ENCODE data around the gene ALDH4A1. TPM values are rescaled to one million over a fixed set of nuclear protein-coding genes. Genes with fewer than 3 reads are reported as not detected.

Gene ALDH4A1
- total RNA-seq, 2 experiments from 2014 or later: 3.3 to 3.7 TPM

GRCh38 chr1:18926315-18927081, 24.1 kb upstream of the ALDH4A1 start:
- Mint-ChIP-seq H3K4me1 (peaks cover 70% of the 10 kb centered on the region), H3K4me3 (peak overlapping the region; percentile 76), H3K36me3 (ENCODE audit: low read depth) (peaks cover 5% of the 10 kb centered on the region), H3K27me3 (no peaks in the 10 kb centered on the region), H3K27ac (peak overlapping the region; percentile 99), H3K9me3 (no peaks in the 10 kb centered on the region)
- ChIA-PET CTCF (interaction anchor here (1.4 to 8.4 kb wide), 10 partner anchors 13 to 325 kb away, joined by 3 to 89 read pairs (median 9); partner anchors contain the start of genes ALDH4A1, EMC1, IFFO2 and MRTO4), POLR2A (interaction anchor here (0.9 to 11.5 kb wide), 22 partner anchors 8 to 560 kb away, joined by 3 to 414 read pairs (median 6); partner anchors contain the start of genes ALDH4A1, CAPZB and IFFO2)
- peak; percentile 91 for DNase-seq

DNA sequence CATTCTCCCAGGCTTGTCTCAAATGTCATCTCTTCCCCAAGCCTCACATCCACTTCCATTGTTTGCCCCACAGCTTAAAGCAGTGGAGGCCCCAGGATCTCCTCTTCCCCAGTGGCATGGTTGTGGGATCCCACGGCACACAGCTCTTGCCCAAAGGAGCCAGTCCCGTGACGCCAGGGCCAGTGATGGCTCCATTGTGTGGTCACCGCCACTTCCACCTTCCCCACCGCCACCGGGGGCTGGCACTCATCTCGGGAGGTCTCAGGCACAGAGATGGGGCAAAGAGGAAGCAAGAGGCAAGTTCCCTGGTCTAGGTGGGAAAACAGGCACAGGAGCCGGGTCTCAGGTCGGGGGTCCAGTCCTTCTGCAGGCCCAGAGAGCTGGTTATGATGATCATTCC, 22.9 kb upstream of the ALDH4A1 start:
- no peak overlapping the region for H3K4me3 Mint-ChIP-seq

GRCh38 chr1:18924221-18924691, 21.9 kb upstream of the ALDH4A1 start:
- CTCF ChIA-PET: interaction anchor here (1.2 to 8.4 kb wide), 5 partner anchors 11 to 40 kb away, joined by 5 to 89 read pairs (median 6); no protein-coding TSS in a partner anchor
- Mint-ChIP-seq H3K27ac (peak overlapping the region; percentile 31), H3K4me1 (peaks cover 63% of the 10 kb centered on the region), H3K4me3 (no peak overlapping the region), H3K9me3 (no peaks in the 10 kb centered on the region), H3K27me3 (no peaks in the 10 kb centered on the region), H3K36me3 (ENCODE audit: low read depth) (peaks cover 5% of the 10 kb centered on the region)
- POLR2A ChIA-PET: interaction anchor here (0.8 to 11.5 kb wide), 5 partner anchors 11 to 200 kb away, joined by 3 to 414 read pairs (median 6); partner anchors contain the start of genes ALDH4A1 and IFFO2
- peak; percentile 28 for DNase-seq

More for the DNA sequence above, 22.9 kb upstream of the ALDH4A1 start:
- Mint-ChIP-seq H3K4me1 (peaks cover 69% of the 10 kb centered on the region), H3K27ac (peak overlapping the region; percentile 68), H3K36me3 (ENCODE audit: low read depth) (peaks cover 5% of the 10 kb centered on the region), H3K27me3 (no peaks in the 10 kb centered on the region), H3K9me3 (no peaks in the 10 kb centered on the region)
- ChIA-PET POLR2A (interaction anchor here (2.0 to 11.5 kb wide), 3 partner anchors 12 to 45 kb away, joined by 6 to 414 read pairs (median 21); partner anchors contain the start of gene IFFO2), CTCF (interaction anchor here (1.7 to 8.4 kb wide), 4 partner anchors 12 to 26 kb away, joined by 6 to 89 read pairs (median 25); partner anchors contain the start of gene ALDH4A1)
- DNase-seq: no peak

DNA sequence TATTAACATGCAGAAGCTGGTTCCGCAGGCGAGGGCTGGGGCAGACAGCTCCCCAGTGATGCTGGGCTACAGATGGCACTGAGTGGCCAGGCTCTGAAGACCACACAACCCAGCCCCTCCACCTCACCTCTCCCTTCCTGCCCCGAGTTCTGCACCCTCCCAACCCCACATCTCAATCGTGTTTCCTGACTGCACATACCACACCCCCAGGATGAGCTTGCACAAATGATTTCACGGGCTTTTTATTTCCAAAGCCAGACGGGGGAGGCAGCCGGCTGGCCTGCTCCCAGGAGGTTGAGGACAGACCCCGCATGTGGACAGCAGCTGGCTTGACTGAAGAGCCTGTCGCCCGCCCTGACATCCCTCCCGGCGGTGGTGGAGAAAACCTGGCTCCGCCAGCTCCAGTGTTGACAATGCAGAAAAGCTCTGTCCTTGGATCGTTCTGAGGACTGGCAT, 21.4 kb upstream of the ALDH4A1 start:
- peak; percentile 20 for DNase-seq
- no peaks in the 10 kb centered on the region for H3K9me3 Mint-ChIP-seq
- H3K27me3 Mint-ChIP-seq: no peaks in the 10 kb centered on the region

GRCh38 chr1:18922848-18923755, 20.7 kb upstream of the ALDH4A1 start:
- Mint-ChIP-seq H3K27ac (peak overlapping the region; percentile 12), H3K27me3 (no peaks in the 10 kb centered on the region), H3K9me3 (no peaks in the 10 kb centered on the region), H3K4me3 (no peak overlapping the region), H3K36me3 (ENCODE audit: low read depth) (peaks cover 5% of the 10 kb centered on the region), H3K4me1 (peaks cover 53% of the 10 kb centered on the region)
- DNase-seq: no peak
- ChIA-PET POLR2A (interaction anchor here (0.7 to 11.5 kb wide), 6 partner anchors 10 to 166 kb away, joined by 3 to 414 read pairs (median 5); partner anchors contain the start of genes ALDH4A1 and IFFO2), CTCF (interaction anchor here (1.2 to 8.4 kb wide), 6 partner anchors 10 to 190 kb away, joined by 5 to 89 read pairs (median 6); no protein-coding TSS in a partner anchor)

More for the DNA sequence above, 21.4 kb upstream of the ALDH4A1 start:
- H3K36me3 Mint-ChIP-seq (ENCODE audit: low read depth): peaks cover 5% of the 10 kb centered on the region
- ChIA-PET POLR2A (interaction anchor here (1.0 to 11.5 kb wide), 4 partner anchors 11 to 151 kb away, joined by 3 to 414 read pairs (median 6); partner anchors contain the start of genes ALDH4A1 and IFFO2), CTCF (interaction anchor here (1.2 to 8.4 kb wide), 5 partner anchors 10 to 40 kb away, joined by 5 to 89 read pairs (median 6); no protein-coding TSS in a partner anchor)
- H3K4me3 Mint-ChIP-seq: no peak overlapping the region
- peak overlapping the region; percentile 12 for H3K27ac Mint-ChIP-seq
- peaks cover 59% of the 10 kb centered on the region for H3K4me1 Mint-ChIP-seq

- no peak for DNase-seq
- no peaks in the 10 kb centered on the region for H3K9me3 Mint-ChIP-seq
- ChIA-PET CTCF (interaction anchor here (1.7 to 8.4 kb wide), 4 partner anchors 9 to 191 kb away, joined by 6 to 89 read pairs (median 8); no protein-coding TSS in a partner anchor), POLR2A (interaction anchor here (0.7 to 11.5 kb wide), 3 partner anchors 9 to 167 kb away, joined by 3 to 414 read pairs (median 4); partner anchors contain the start of gene IFFO2)
- peaks cover 5% of the 10 kb centered on the region for H3K36me3 Mint-ChIP-seq (ENCODE audit: low read depth)
- peaks cover 45% of the 10 kb centered on the region for H3K4me1 Mint-ChIP-seq
- H3K4me3 Mint-ChIP-seq: no peak overlapping the region
- no peaks in the 10 kb centered on the region for H3K27me3 Mint-ChIP-seq
- H3K27ac Mint-ChIP-seq: no peak overlapping the region
Measured at GRCh38 chr1:18922319-18922726, 20.0 kb upstream of the ALDH4A1 start.

- Mint-ChIP-seq H3K27me3 (no peaks in the 10 kb centered on the region), H3K4me3 (no peak overlapping the region), H3K27ac (no peak overlapping the region), H3K9me3 (no peaks in the 10 kb centered on the region), H3K36me3 (ENCODE audit: low read depth) (peaks cover 5% of the 10 kb centered on the region), H3K4me1 (peaks cover 39% of the 10 kb centered on the region)
- POLR2A ChIA-PET: interaction anchor here (1.5 to 11.5 kb wide), 2 partner anchors 8 to 32 kb away, joined by 4 to 414 read pairs; partner anchors contain the start of gene IFFO2
- CTCF ChIA-PET: interaction anchor here (0.8 to 8.4 kb wide), 5 partner anchors 8 to 192 kb away, joined by 3 to 89 read pairs (median 7); no protein-coding TSS in a partner anchor
- no peak for DNase-seq
Measured at GRCh38 chr1:18921516-18922251, 19.3 kb upstream of the ALDH4A1 start.

- H3K27ac Mint-ChIP-seq: no peak overlapping the region
- no peak for DNase-seq
- no peaks in the 10 kb centered on the region for H3K9me3 Mint-ChIP-seq
- peaks cover 31% of the 10 kb centered on the region for H3K4me1 Mint-ChIP-seq
- H3K4me3 Mint-ChIP-seq: no peak overlapping the region
- H3K36me3 Mint-ChIP-seq (ENCODE audit: low read depth): peaks cover 5% of the 10 kb centered on the region
- POLR2A ChIA-PET: interaction anchor here (11.5 kb wide), 1 partner anchor 33 kb away, joined by 414 read pairs; the partner anchor contains the start of gene IFFO2
- CTCF ChIA-PET: interaction anchor here (0.8 to 8.4 kb wide), 5 partner anchors 7 to 192 kb away, joined by 3 to 89 read pairs (median 7); no protein-coding TSS in a partner anchor
- no peaks in the 10 kb centered on the region for H3K27me3 Mint-ChIP-seq
Measured at GRCh38 chr1:18920931-18921330, 18.6 kb upstream of the ALDH4A1 start.

DNA sequence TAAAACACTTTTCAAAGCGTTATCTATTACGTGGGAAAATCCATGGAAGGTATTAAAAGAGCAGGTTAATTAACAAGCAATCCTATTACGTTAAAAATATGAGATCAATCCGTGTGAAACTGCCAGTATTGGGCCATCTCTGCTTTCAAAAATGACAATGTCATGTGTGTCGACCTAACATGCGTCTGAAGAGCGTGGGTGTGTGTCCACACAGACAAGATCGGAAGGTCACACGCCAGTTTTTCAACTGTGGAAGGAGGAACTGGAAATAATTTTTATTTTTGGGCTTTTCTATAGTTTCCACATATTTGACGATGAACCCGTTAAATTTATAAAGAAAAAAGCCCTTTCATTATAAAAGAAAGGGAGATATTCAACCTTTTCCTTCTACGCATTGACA, 17.6 kb upstream of the ALDH4A1 start:
- DNase-seq: no peak
- ChIA-PET POLR2A (interaction anchor here (11.5 kb wide), 1 partner anchor 34 kb away, joined by 414 read pairs; the partner anchor contains the start of gene IFFO2), CTCF (interaction anchor here (2.8 kb wide), 1 partner anchor 53 kb away, joined by 9 read pairs; no protein-coding TSS in a partner anchor)
- Mint-ChIP-seq H3K27ac (no peak overlapping the region), H3K27me3 (no peaks in the 10 kb centered on the region), H3K9me3 (no peaks in the 10 kb centered on the region), H3K4me3 (no peak overlapping the region), H3K36me3 (ENCODE audit: low read depth) (no peaks in the 10 kb centered on the region), H3K4me1 (peaks cover 24% of the 10 kb centered on the region)

GRCh38 chr1:18919197-18919905, 17.0 kb upstream of the ALDH4A1 start:
- H3K36me3 Mint-ChIP-seq (ENCODE audit: low read depth): no peaks in the 10 kb centered on the region
- no peaks in the 10 kb centered on the region for H3K27me3 Mint-ChIP-seq
- no peak for DNase-seq
- H3K4me3 Mint-ChIP-seq: no peak overlapping the region
- H3K9me3 Mint-ChIP-seq: no peaks in the 10 kb centered on the region
- peaks cover 18% of the 10 kb centered on the region for H3K4me1 Mint-ChIP-seq
- ChIA-PET POLR2A (interaction anchor here (0.9 kb wide), 1 partner anchor 8 kb away, joined by 5 read pairs; no protein-coding TSS in a partner anchor), CTCF (no interaction called here)
- no peak overlapping the region for H3K27ac Mint-ChIP-seq

DNA sequence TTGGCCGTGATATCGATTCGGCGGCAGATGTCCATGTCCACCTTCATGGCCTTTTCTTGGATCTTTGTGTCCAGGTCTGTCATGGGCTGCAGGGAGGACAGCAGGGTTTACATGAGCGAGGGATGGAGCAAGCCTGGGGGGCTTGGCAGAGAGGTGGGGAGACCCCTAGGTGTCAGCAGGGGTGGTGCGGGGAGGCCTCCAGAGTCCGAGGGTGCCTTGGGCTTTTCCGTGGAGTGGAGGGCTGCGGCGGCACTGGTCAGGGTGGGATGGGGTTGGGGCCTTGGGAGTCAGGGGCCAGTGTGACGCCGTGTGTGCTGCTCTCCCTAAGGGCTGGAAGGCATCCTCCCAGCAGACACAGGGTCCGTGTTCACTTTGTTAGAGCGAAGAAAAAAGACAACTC, 16.1 kb upstream of the ALDH4A1 start:
- Mint-ChIP-seq H3K4me3 (no peak overlapping the region), H3K36me3 (ENCODE audit: low read depth) (no peaks in the 10 kb centered on the region), H3K4me1 (peaks cover 8% of the 10 kb centered on the region), H3K9me3 (no peaks in the 10 kb centered on the region), H3K27ac (no peak overlapping the region), H3K27me3 (no peaks in the 10 kb centered on the region)
- ChIA-PET CTCF (no interaction called here), POLR2A (interaction anchor here (0.9 kb wide), 1 partner anchor 9 kb away, joined by 5 read pairs; no protein-coding TSS in a partner anchor)
- no peak for DNase-seq
